NOMO-1 (cell line): ENCODE measurements around the gene RXRA.
A peak's percentile ranks its signal among the peaks of the same experiment; 100 is the strongest.
"Not testable (repeated sequence)": the region's sequence is repeated elsewhere in the genome, so short reads cannot be mapped to it uniquely, and the experiment has no call there.

Experiments used
- DNase-seq, 2 experiments: peaks; one replicate each; lab custom pipeline; 2025; ENCODE audit not compliant: unreplicated experiment in 2 of 2; lab: John Stamatoyannopoulos, UW

RXRA gene

DNA sequence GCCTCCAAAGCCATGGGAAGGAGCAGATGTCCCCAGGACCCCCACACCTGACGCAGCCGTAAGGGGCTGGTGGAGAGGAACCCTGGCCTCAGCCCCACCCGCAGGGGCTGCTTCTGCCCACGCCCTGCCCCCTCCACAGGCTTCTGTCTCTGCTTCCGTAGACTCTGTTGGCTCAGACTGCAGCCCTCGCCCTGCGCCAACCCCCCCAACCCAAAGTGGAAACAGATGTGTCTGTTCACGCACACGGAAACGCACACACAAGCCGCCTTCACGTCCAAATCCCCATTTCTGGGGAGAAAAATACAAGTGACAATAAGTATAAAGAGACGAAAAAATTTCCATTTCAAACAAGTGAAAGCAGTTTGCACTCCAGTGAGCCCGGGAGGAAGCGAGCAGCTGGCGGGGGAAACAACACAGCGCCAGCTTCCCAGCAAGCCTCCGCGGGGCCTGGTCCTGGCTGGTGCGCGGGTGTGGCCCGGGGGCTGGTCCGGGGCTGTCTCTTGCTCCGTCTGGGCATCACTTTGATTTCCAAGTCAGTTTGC is 32.6 kb upstream of the RXRA start:
- DNase-seq = peak; percentile 33 to 48

- peak in 1 of 2 experiments; percentile 10 for DNase-seq
Measured at GRCh38 chr9:134294153-134295071, 31.8 kb upstream of the RXRA start.

GRCh38 chr9:134295101-134295745 is 31.0 kb upstream of the RXRA start:
- DNase-seq = no peak

DNA sequence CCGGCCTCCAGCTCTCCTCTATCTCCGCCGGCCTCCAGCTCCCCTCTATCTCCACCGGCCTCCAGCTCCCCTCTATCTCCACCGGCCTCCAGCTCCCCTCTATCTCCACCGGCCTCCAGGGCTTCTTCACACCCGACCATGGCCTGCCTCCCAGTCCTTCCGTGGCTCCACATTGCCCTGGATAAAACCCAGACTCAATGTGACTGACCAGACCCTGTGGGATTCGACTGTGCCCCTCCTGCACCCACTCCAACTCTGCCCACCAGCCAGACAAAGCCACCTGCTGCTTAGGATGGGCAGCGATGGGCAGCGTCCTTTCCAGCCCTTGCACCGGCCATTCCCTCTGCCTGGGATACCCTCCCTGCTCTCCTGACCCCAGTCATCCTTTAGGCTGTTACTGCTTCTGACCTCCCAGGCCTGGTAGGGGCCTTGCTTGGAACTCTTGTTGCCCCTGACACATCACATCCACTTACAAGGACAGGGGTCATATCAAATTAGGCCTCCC is 30.5 kb upstream of the RXRA start:
- no peak for DNase-seq

DNA sequence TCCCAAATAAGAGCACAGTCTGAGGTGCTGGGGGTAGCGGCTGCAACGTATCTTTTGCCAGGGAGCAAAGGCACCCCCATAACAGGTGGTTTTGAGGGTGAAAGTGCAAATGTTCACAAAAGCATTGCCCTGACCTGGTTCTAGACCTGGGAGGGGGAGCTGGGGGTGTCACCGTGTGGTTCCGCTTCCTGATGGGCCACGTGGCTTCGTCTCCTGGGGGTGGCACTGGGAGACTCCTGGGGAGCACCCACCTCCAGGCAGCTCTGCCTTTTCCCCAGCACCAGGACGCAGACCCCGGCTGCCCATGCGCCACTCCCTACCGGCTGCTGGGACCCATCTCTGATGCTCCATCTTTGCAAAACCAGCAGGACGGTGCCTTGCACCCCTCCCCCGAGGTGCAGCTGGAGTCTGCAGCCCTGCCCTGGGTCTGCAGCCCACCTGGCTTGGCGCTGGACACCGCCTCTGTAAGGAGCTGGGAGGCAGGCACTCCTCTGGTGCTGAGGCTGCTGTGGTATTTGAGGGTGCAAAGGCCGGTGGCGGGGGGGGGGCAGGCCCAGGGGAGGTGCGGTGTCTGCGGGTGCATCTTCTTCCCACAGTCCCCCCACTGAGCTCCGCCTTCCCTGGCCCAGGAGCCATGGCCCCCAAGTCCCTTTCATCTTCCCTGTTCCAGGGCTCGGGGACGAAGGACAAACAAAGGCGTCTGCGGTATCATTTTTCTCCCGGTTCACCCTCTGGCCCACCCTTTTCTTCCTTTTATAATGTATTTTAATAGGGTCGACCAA is 29.8 kb upstream of the RXRA start:
- no peak for DNase-seq

- DNase-seq = no peak
Measured at GRCh38 chr9:134297083-134297410, 29.2 kb upstream of the RXRA start.

DNA sequence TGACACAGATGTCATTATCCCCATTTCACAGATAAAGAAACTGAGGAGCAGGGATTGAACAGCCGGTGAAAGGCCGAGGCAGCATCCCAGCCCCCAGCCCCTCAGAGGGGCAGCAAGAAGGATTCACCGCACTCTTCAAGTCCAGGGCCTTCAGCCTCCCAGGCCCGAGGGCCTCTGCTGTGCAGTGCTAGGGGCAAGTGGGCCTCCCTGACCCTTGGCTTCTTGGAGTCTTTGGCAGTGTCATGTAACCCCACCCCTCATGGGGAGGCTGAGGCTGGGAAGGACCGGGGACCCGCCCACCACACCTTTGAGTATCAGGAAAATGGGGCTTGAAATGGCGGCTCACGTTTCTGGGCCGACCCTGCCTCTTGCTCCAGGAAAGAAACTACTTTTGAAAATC is 28.7 kb upstream of the RXRA start:
- no peak for DNase-seq

GRCh38 chr9:134298000-134298399 is 28.3 kb upstream of the RXRA start:
- no peak for DNase-seq

- DNase-seq = no peak
Measured at GRCh38 chr9:134299068-134299467, 27.2 kb upstream of the RXRA start.

DNA sequence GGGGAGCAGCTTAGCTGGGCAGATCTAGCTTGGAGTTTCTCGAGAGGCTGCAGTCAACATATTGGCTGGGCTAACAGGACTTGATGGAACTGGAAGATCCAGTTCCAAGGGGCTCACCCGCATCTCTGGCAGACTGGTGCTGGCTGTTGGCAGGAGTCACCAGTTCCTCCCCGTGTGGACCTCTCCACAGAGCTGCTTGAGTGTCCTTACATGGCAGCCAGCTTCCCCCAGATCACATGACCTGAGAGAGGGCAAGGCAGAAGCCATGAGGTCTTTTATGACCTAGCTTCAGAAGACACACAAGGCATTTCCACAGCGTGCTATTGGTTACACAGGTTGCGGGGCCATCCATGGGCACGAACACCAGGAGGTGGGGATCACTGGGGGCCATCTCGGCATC is 26.4 kb upstream of the RXRA start:
- no peak for DNase-seq

DNA sequence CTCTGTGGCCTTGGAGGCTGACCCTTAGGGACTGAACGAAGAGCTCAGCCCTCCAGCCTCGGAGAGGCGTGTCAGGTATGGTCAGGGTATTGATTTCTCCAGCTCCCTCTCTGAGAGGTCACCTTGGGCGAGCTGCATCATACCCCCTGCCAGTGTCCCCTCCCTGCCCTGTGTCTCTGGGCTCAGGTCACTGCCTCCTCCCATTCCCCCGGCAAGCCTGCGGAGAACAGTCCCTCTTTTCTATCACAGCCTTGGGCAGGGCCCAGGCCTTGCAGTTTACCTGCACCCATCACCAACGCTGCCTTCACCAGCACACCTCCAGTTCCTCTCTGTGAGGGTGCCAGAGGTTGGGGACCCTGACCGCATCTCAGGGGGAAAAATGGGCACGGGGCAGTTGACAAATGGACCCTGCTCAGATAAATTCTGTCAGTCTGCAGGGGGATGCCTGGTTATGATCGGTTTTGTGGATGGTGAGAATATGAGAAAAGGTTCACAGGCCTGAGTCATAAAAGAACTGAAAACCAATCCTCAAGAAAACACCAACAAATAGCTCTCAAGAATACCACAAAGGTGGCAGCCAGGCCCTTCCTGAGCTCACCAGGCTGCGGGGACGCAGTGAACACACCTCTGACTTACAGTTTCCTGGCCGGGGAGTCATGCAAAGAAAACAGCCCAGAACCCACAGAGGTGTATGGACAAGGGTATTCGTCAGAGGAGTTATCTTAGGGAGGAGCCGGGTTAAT is 24.7 kb upstream of the RXRA start:
- DNase-seq = no peak

DNA sequence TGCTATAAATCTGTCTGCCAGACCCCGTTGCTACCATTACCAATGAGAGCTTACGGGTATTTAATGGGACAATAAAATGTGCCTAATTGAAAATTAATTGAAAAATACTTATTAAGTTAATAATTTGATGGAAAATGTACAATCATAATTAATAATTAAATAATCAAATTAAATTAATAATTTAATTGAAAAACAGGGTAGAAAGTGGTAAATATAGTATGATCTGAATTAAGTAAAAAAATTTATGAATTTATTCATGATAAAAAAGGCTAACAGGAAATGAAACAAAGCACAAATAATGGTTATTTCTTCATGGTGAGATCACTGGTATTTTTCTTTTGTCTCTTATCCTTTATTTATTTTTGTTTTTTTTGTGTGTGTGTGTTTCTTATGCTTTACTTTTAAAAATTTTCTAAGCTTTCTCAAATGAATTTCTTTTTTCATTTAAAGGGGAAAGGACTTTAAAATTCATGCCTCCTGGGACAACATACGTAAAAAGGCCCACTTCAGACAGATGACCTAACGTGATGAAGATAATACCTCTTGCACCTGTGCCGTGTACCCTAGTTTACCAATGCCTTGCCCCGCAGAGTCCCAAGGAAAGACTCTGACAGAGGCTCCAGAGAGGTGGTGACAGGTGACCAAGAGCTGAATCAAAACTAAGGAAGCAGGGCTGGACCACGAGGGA is 24.0 kb upstream of the RXRA start:
- DNase-seq = no peak

GRCh38 chr9:134303601-134304000 is 22.7 kb upstream of the RXRA start:
- no peak for DNase-seq

- DNase-seq = no peak
Measured at GRCh38 chr9:134304261-134304660, 22.0 kb upstream of the RXRA start.

GRCh38 chr9:134304690-134305089 is 21.6 kb upstream of the RXRA start:
- no peak for DNase-seq

- no peak for DNase-seq
Measured at GRCh38 chr9:134305533-134305932, 20.7 kb upstream of the RXRA start.

DNA sequence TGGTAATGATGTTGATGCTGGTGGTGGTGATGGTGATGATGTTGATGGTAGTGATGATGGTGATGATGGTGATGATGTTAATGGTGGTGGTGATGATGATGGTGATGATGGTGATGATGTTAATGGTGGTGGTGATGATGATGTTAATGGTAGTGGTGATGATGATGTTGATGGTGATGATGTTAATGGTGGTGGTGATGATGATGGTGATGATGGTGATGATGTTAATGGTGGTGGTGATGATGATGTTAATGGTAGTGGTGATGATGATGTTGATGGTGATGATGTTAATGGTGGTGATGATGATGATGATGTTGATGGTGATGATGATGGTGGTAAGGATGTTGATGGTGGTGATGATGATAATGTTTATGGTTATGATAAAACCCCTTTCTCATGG is 20.2 kb upstream of the RXRA start:
- DNase-seq = not testable (repeated sequence)

- DNase-seq = no peak
Measured at GRCh38 chr9:134306636-134307600, 19.3 kb upstream of the RXRA start.
